H9 (cell line): Measurements from ENCODE around the gene KRTAP5-11. TPM values are rescaled to one million over a fixed set of nuclear protein-coding genes. Genes with fewer than 3 reads are reported as not detected.
"Not testable (repeated sequence)": the region's sequence is repeated elsewhere in the genome, so short reads cannot be mapped to it uniquely, and the experiment has no call there.

ENCODE experiments used
- DNase-seq: peaks from one replicate; pipeline ENCODE4 v3.0.0-alpha.2; 2017
- H2AFZ ChIP-seq: one replicate; pipeline ENCODE4 v1.6.1; 2013; ENCODE audit warnings: mild to moderate bottlenecking, low read length, control low read depth, moderate library complexity
- H2AK5ac ChIP-seq: 2 replicates; pipeline ENCODE4 v1.6.1; 2013; ENCODE audit warnings: low read length, control low read depth, mixed read lengths; ENCODE audit not compliant: insufficient read length
- H2BK120ac ChIP-seq: one replicate; pipeline ENCODE4 v1.6.1; 2013; ENCODE audit warnings: low read depth, mild to moderate bottlenecking, low read length, control low read depth, inconsistent platforms; ENCODE audit not compliant: poor library complexity, severe bottlenecking
- H2BK12ac ChIP-seq: 2 replicates; pipeline ENCODE4 v1.6.1; 2013; ENCODE audit warnings: low read length, control low read depth, mixed read lengths, low read depth; ENCODE audit not compliant: insufficient read length
- H2BK15ac ChIP-seq: 2 replicates; pipeline ENCODE4 v1.6.1; 2013; ENCODE audit warnings: low read depth, low read length, control low read depth
- H2BK20ac ChIP-seq: one replicate; pipeline ENCODE4 v1.6.1; 2013; ENCODE audit warnings: low read depth, mild to moderate bottlenecking, low read length, control low read depth, inconsistent platforms; ENCODE audit not compliant: poor library complexity, severe bottlenecking
- H2BK5ac ChIP-seq: 2 replicates; pipeline ENCODE4 v1.6.1; 2013; ENCODE audit warnings: low read length, control low read depth, mixed read lengths; ENCODE audit not compliant: insufficient read length
- H3K14ac ChIP-seq: 2 replicates; pipeline ENCODE4 v1.6.1; 2013; ENCODE audit warnings: low read length, control low read depth; ENCODE audit not compliant: insufficient read depth
- H3K18ac ChIP-seq: 2 replicates; pipeline ENCODE4 v1.6.1; 2013; ENCODE audit warnings: low read depth, mild to moderate bottlenecking, mixed read lengths, low read length, control low read depth; ENCODE audit not compliant: insufficient read length
- H3K23ac ChIP-seq: 2 replicates; pipeline ENCODE4 v1.6.1; 2013; ENCODE audit warnings: low read length, control low read depth, mixed read lengths, low read depth; ENCODE audit not compliant: insufficient read length
- H3K23me2 ChIP-seq: 2 replicates; pipeline ENCODE4 v1.6.1; 2013; ENCODE audit warnings: low read depth, mild to moderate bottlenecking, mixed read lengths, low read length, control low read depth; ENCODE audit not compliant: insufficient read length, poor library complexity, severe bottlenecking
- H3K27ac ChIP-seq: 2 replicates; pipeline ENCODE4 v1.5.1; 2013; ENCODE audit warnings: low read length, control low read depth, mixed read lengths, low read depth; ENCODE audit not compliant: insufficient read length
- H3K27me3 ChIP-seq: 2 replicates; pipeline ENCODE4 v1.6.1; 2013; ENCODE audit warnings: low read length, control low read depth, inconsistent platforms; ENCODE audit not compliant: insufficient read depth
- H3K4ac ChIP-seq: 2 replicates; pipeline ENCODE4 v1.6.1; 2013; ENCODE audit warnings: low read depth, mild to moderate bottlenecking, control low read depth, inconsistent platforms, low read length, moderate library complexity
- H3K4me1 ChIP-seq: 2 replicates; pipeline ENCODE4 v1.6.1; 2013; ENCODE audit warnings: low read length, control low read depth, inconsistent platforms; ENCODE audit not compliant: insufficient read depth
- H3K4me2 ChIP-seq: 2 replicates; pipeline ENCODE4 v1.6.1; 2013; ENCODE audit warnings: low read length, control low read depth, mixed read lengths; ENCODE audit not compliant: insufficient read length, insufficient read depth
- H3K56ac ChIP-seq: 2 replicates; pipeline ENCODE4 v1.6.1; 2013; ENCODE audit warnings: low read depth, mild to moderate bottlenecking, mixed read lengths, low read length, control low read depth; ENCODE audit not compliant: insufficient read length
- H3K79me1 ChIP-seq: 2 replicates; pipeline ENCODE4 v1.6.1; 2013; ENCODE audit warnings: low read depth, mild to moderate bottlenecking, moderate library complexity, low read length, control low read depth, inconsistent platforms; ENCODE audit not compliant: insufficient read depth, poor library complexity, severe bottlenecking
- H3K79me2 ChIP-seq: 2 replicates; pipeline ENCODE4 v1.6.1; 2013; ENCODE audit warnings: low read length, control low read depth, inconsistent platforms; ENCODE audit not compliant: insufficient read depth
- H3K9ac ChIP-seq: 2 replicates; pipeline ENCODE4 v1.6.1; 2013; ENCODE audit warnings: low read length, control low read depth, mixed read lengths; ENCODE audit not compliant: insufficient read length; ENCODE audit errors: extremely low read depth
- H3K9me3 ChIP-seq: one replicate; pipeline ENCODE4 v1.6.1; 2013; ENCODE audit warnings: low read depth, low read length, inconsistent platforms; ENCODE audit not compliant: control insufficient read depth
- H3T11ph ChIP-seq: one replicate; pipeline ENCODE4 v1.6.1; 2013; ENCODE audit warnings: mild to moderate bottlenecking, low read length, control low read depth, inconsistent platforms
- H4K20me1 ChIP-seq: one replicate; pipeline ENCODE4 v1.6.1; 2013; ENCODE audit not compliant: control insufficient read depth, insufficient read length, insufficient read depth
- H4K5ac ChIP-seq: 2 replicates; pipeline ENCODE4 v1.6.1; 2013; ENCODE audit warnings: low read depth, mild to moderate bottlenecking, mixed read lengths, low read length, control low read depth; ENCODE audit not compliant: insufficient read length
- H4K8ac ChIP-seq: replicated peaks from 2 replicates; pipeline ENCODE4 v1.6.1; 2013; ENCODE audit warnings: low read length, control low read depth, mixed read lengths, low read depth; ENCODE audit not compliant: insufficient read length
- H4K91ac ChIP-seq: 2 replicates; pipeline ENCODE4 v1.6.1; 2013; ENCODE audit warnings: low read depth, mild to moderate bottlenecking, moderate library complexity, mixed read lengths, low read length, control low read depth; ENCODE audit not compliant: insufficient read length
- H3K27ac Mint-ChIP-seq, 3 experiments: 2 replicates in 2 of 3; 3 replicates in 1 of 3; pipeline ENCODE4 v1.8.0; 2020 to 2021; ENCODE audit warnings: mixed read lengths in 3 of 3, mild to moderate bottlenecking in 1 of 3, moderate library complexity in 1 of 3
- H3K27me3 Mint-ChIP-seq: 2 replicates; pipeline ENCODE4 v1.8.0; 2021; ENCODE audit warnings: low read depth, mild to moderate bottlenecking, moderate library complexity, mixed read lengths
- H3K36me3 Mint-ChIP-seq, 3 experiments: 2 replicates in 2 of 3; 3 replicates in 1 of 3; pipeline ENCODE4 v1.8.0; 2020 to 2021; ENCODE audit warnings: low read depth in 3 of 3, mixed read lengths in 3 of 3; ENCODE audit not compliant: insufficient read depth in 1 of 3
- H3K4me1 Mint-ChIP-seq, 2 experiments: 2 replicates each; pipeline ENCODE4 v1.8.0; 2020; ENCODE audit warnings: mixed read lengths in 2 of 2
- H3K4me3 Mint-ChIP-seq, 2 experiments: 2 replicates in 1 of 2; 3 replicates in 1 of 2; pipeline ENCODE4 v1.8.0; 2020 to 2021; ENCODE audit warnings: mild to moderate bottlenecking in 2 of 2, mixed read lengths in 2 of 2, moderate library complexity in 1 of 2
- H3K9me3 Mint-ChIP-seq, 2 experiments: 2 replicates in 1 of 2; 3 replicates in 1 of 2; pipeline ENCODE4 v1.8.0; 2020; ENCODE audit warnings: mild to moderate bottlenecking in 2 of 2, mixed read lengths in 2 of 2, moderate library complexity in 1 of 2
- WGBS: extraction: QIAGEN DNeasy Blood & Tissue Kit; methylation state at CpG from one replicate; pipeline ENCODE4 v1.1.7; 2013; ENCODE audit warnings: missing lambda C conversion rate, low lambda C conversion rate, mixed read lengths; ENCODE audit not compliant: insufficient read length; ENCODE audit errors: extremely low coverage; 5-methylcytosine and 5-hydroxymethylcytosine counted together
- total RNA-seq: library from RNA; stranded (reverse); gene quantifications from 2 replicates; pipeline ENCODE4 v1.2.1, GENCODE V29; 2021

KRTAP5-11 gene
- total RNA-seq, 1 experiment from 2014 or later: not detected

DNA sequence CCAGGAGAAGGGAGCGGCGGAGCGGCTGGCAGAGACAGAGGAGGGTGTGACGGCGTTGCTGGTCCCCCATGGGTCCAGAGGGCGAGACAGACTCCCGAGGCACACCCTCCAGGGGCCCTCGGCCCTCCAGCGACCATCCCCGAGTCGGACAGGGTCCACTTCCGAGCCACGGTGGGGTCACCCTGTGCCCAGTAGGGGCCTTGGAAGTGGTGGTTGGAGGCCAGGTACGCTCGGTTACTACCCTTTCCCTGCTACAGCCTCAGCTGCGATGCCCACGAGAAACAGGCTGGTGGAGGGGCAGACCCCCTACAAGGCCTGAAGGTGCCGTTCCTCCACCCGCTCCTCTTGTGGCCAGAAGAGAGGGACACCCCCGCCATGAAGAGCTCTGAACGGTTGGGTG lies 25.6 kb upstream of the KRTAP5-11 start:
- not testable (repeated sequence) for H3K4ac ChIP-seq, H3K14ac ChIP-seq, H3K79me1 ChIP-seq, H2AK5ac ChIP-seq, H3K36me3 Mint-ChIP-seq, H3K79me2 ChIP-seq, H4K20me1 ChIP-seq, H2BK15ac ChIP-seq, H3K23ac ChIP-seq, H3K9me3 Mint-ChIP-seq, H2BK20ac ChIP-seq, H3K27me3 ChIP-seq, H2AFZ ChIP-seq, H3K23me2 ChIP-seq, H4K8ac ChIP-seq, H3K27ac ChIP-seq, H3K27ac Mint-ChIP-seq, H3T11ph ChIP-seq, H4K91ac ChIP-seq, H3K18ac ChIP-seq, H4K5ac ChIP-seq, DNase-seq, H2BK12ac ChIP-seq, H3K4me1 Mint-ChIP-seq, H2BK5ac ChIP-seq, H3K4me1 ChIP-seq, H3K9ac ChIP-seq, H2BK120ac ChIP-seq, H3K9me3 ChIP-seq, H3K56ac ChIP-seq
- H3K27me3 Mint-ChIP-seq: peaks cover 75% of the 10 kb centered on the region
- WGBS: no CpG with 5 or more reads among the region's 21 CpGs
- peak overlapping the region; percentile 17 to 26; a peak in 3 of 5 replicates for H3K4me3 Mint-ChIP-seq
- peak overlapping the region; percentile 21 for H3K4me2 ChIP-seq

DNA sequence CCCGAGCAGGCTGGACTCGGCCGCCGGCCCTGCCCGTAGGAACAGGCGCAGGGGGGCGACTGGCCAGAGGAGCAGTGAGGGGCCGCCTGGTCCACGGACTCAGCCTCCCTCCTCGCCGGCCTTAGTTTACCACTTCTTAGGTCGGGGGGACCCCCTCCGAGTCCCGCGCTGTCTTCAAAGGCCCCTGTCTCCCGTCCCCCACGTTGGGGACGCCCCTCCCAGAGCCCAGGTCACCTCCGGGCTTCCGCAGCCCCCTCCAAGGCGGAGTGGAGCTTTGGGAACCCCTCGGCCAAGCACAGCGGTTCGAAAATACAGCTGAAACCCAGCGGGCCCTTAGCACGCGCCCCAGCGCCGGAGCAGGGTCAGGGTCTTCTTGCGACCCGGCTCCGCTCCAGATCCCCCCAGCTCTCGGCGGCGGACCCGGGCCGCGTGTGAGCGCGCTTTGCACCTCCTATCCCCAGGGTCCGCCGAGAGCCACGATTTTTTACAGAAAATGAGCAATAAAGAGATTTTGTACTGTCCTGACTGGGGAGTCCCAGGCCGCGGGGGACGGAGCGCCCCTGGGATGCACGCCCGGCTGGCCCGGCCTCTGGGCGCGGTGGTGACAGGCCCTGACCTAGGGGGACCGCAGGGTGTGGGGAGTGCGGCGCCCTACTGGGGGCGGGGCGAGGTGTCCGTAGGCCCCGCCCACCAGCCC lies 25.0 kb upstream of the KRTAP5-11 start:
- not testable (repeated sequence) for H3K4ac ChIP-seq, H3K4me1 Mint-ChIP-seq, H3K9ac ChIP-seq, H3K9me3 Mint-ChIP-seq, H4K20me1 ChIP-seq, H2BK5ac ChIP-seq, H3T11ph ChIP-seq, H3K18ac ChIP-seq, H2AFZ ChIP-seq, H3K4me1 ChIP-seq, H3K79me1 ChIP-seq, H4K91ac ChIP-seq, H3K9me3 ChIP-seq, H4K8ac ChIP-seq, H3K23me2 ChIP-seq, H3K27me3 ChIP-seq, H2BK120ac ChIP-seq, H2AK5ac ChIP-seq, H4K5ac ChIP-seq, H2BK12ac ChIP-seq, H3K14ac ChIP-seq, H2BK15ac ChIP-seq, H2BK20ac ChIP-seq, H3K56ac ChIP-seq, H3K36me3 Mint-ChIP-seq, H3K23ac ChIP-seq, H3K27ac ChIP-seq, H3K27ac Mint-ChIP-seq, H3K79me2 ChIP-seq
- H3K4me2 ChIP-seq: peak overlapping the region; percentile 7
- Mint-ChIP-seq H3K4me3 (peak overlapping the region; percentile 58 to 82), H3K27me3 (peaks cover 69% of the 10 kb centered on the region)
- DNase-seq: peak; percentile 32
- no CpG with 5 or more reads among the region's 59 CpGs for WGBS
